Endothelial cell of umbilical vein (primary cell): Measurements from ENCODE around the gene SSTR3. TPM values are rescaled to one million over a fixed set of nuclear protein-coding genes. Genes with fewer than 3 reads are reported as not detected.

ENCODE experiments used
- BruUV-seq: library from RNA; stranded (reverse); fragments of 400-500 nt; replicated peaks from 2 replicates; lab custom pipeline; 2021; lab: Mats Ljungman, UMichigan
- CTCF ChIA-PET: fragments of 300-600, 350-600 bp; sonication (Branson Sonifier 250); formaldehyde crosslinking; loops from one replicate; lab custom pipeline; 2021; ENCODE audit warnings: antibody characterized with exemption, inconsistent platforms; lab: Charles Lee
- POLR2A ChIA-PET: fragments of 300-600, 350-600 bp; sonication (Branson Sonifier 250); formaldehyde crosslinking; loops from one replicate; lab custom pipeline; 2021; ENCODE audit warnings: antibody characterized with exemption, inconsistent platforms; lab: Charles Lee
- DNase-seq: peaks from one replicate; pipeline ENCODE4 v3.0.0-alpha.2; 2011; ENCODE audit warnings: low read depth, low spot score
- FAIRE-seq: peaks from 2 replicates; lab custom pipeline; 2011; peaks lifted over from hg19 to GRCh38; lab: Jason Lieb, UNC
- H2AFZ ChIP-seq: 2 replicates; pipeline ENCODE4 v1.6.0; 2012; ENCODE audit warnings: low read depth, low read length, control low read depth, inconsistent platforms
- H3K27ac ChIP-seq: 2 replicates; pipeline ENCODE4 v1.5.1; 2011; ENCODE audit warnings: low read depth, mild to moderate bottlenecking, control low read depth, low read length, moderate library complexity; ENCODE audit not compliant: insufficient read depth
- H3K27me3 ChIP-seq, 2 experiments: 2 replicates each; pipeline versions ENCODE4 v1.6.0 to v1.6.1; 2011; ENCODE audit warnings: low read length in 2 of 2, mixed read lengths in 1 of 2; ENCODE audit not compliant: control insufficient read depth in 2 of 2, insufficient read depth in 2 of 2
- H3K36me3 ChIP-seq, 2 experiments: 2 replicates in 1 of 2; 3 replicates in 1 of 2; pipeline ENCODE4 v1.5.1; 2011; ENCODE audit warnings: low read length in 2 of 2, mild to moderate bottlenecking in 1 of 2, moderate library complexity in 1 of 2; ENCODE audit not compliant: control insufficient read depth in 2 of 2, insufficient read depth in 2 of 2; ENCODE audit errors: extremely low read depth in 1 of 2
- H3K4me1 ChIP-seq: 3 replicates; pipeline ENCODE4 v1.5.1; 2011; ENCODE audit warnings: mild to moderate bottlenecking, low read length; ENCODE audit not compliant: control insufficient read depth, insufficient read depth; ENCODE audit errors: extremely low read depth
- H3K4me2 ChIP-seq: 2 replicates; pipeline ENCODE4 v1.6.1; 2011; ENCODE audit warnings: low read length, control low read depth, mixed read lengths; ENCODE audit not compliant: insufficient read depth
- H3K4me3 ChIP-seq, 3 experiments: fragments of 200-600 bp in 1 of 3; sonication (generic), shearing (Covaris generic) in 1 of 3; replicated peaks in 1 of 3; 2 replicates each; pipeline ENCODE4 v1.5.1; 2011 to 2016; ENCODE audit warnings: control low read depth in 3 of 3, low read length in 3 of 3, mild to moderate bottlenecking in 2 of 3, inconsistent platforms in 1 of 3, low read depth in 1 of 3, moderate library complexity in 1 of 3; ENCODE audit not compliant: insufficient read depth in 1 of 3
- H3K79me2 ChIP-seq: 2 replicates; pipeline ENCODE4 v1.6.0; 2012; ENCODE audit warnings: low read length, inconsistent platforms; ENCODE audit not compliant: control insufficient read depth, insufficient read depth
- H3K9ac ChIP-seq: replicated peaks from 2 replicates; pipeline ENCODE3; 2011; ENCODE audit warnings: low read length, control low read depth; ENCODE audit not compliant: insufficient read depth; ENCODE audit errors: extremely low read depth
- H3K9me1 ChIP-seq: replicated peaks from 3 replicates; pipeline ENCODE4 v1.6.0; 2011; ENCODE audit warnings: mild to moderate bottlenecking, low read length; ENCODE audit not compliant: control insufficient read depth, insufficient read depth; ENCODE audit errors: extremely low read depth
- H3K9me3 ChIP-seq: replicated peaks from 2 replicates; pipeline ENCODE4 v1.5.1; 2012; ENCODE audit warnings: low read length, inconsistent platforms; ENCODE audit not compliant: control insufficient read depth, insufficient read depth
- H4K20me1 ChIP-seq: replicated peaks from 2 replicates; pipeline ENCODE3; 2011; ENCODE audit warnings: mild to moderate bottlenecking, low read length; ENCODE audit not compliant: control insufficient read depth, insufficient read depth; ENCODE audit errors: extremely low read depth
- EZH2 ChIP-seq: IDR thresholded peaks from 2 replicates; pipeline ENCODE4 v1.6.1; 2012; ENCODE audit warnings: borderline replicate concordance, low read depth, mild to moderate bottlenecking, moderate library complexity, low read length, inconsistent platforms; ENCODE audit not compliant: severe bottlenecking
- FOS ChIP-seq: IDR thresholded peaks from 2 replicates; pipeline ENCODE4 v1.6.1; 2011; ENCODE audit warnings: mild to moderate bottlenecking, low read length, moderate library complexity, borderline replicate concordance; ENCODE audit not compliant: insufficient read depth
- GATA2 ChIP-seq: IDR thresholded peaks from 2 replicates; pipeline ENCODE4 v1.7.0; 2011; ENCODE audit warnings: low read depth, mild to moderate bottlenecking, moderate library complexity, mixed read lengths, low read length; ENCODE audit not compliant: insufficient read length, insufficient read depth
- JUN ChIP-seq: IDR thresholded peaks from 2 replicates; pipeline ENCODE4 v1.6.1; 2011; ENCODE audit warnings: borderline replicate concordance, low read depth; ENCODE audit not compliant: insufficient read length, insufficient read depth
- MYC ChIP-seq: IDR thresholded peaks from one replicate; pipeline ENCODE4 v1.6.1; 2011; ENCODE audit warnings: mild to moderate bottlenecking, low read depth, low read length
- POLR2A ChIP-seq: IDR thresholded peaks from 2 replicates; pipeline ENCODE4 v1.6.1; 2012; ENCODE audit warnings: low read depth, mild to moderate bottlenecking, control low read depth, low read length
- POLR2AphosphoS5 ChIP-seq: IDR thresholded peaks from 2 replicates; pipeline ENCODE4 v1.6.1; 2012; ENCODE audit warnings: low read depth, mild to moderate bottlenecking, control low read depth, low read length, moderate library complexity; ENCODE audit not compliant: insufficient read depth
- dilution Hi-C: fragments of 300-500 bp; cut with MboI; formaldehyde crosslinking; loops from one replicate; pipeline ENCODE4 v1.15.0; 2019; ENCODE audit warnings: low sequenced_read_pairs; ENCODE audit not compliant: extremely low pct_ligation_motif_present
- intact Hi-C: fragments of 100-400 bp; cut with micrococcal nuclease; formaldehyde crosslinking; loops from one replicate; pipeline ENCODE4 v1.10.0; 2022
- polyA plus RNA-seq, 4 experiments: library from polyadenylated mRNA; depleted of rRNA in 3 of 4; stranded (reverse) in 3 of 4; unstranded in 1 of 4; fragments of >200 nt; gene quantifications; 2 replicates each; pipeline versions ENCODE4 v1.2.1 to v1.2.3, GENCODE V29; 2011 to 2012; ENCODE audit warnings: missing spikeins in 1 of 4
- total RNA-seq: library from RNA; stranded (reverse); gene quantifications from 2 replicates; pipeline ENCODE4 v1.2.3, GENCODE V29; 2021
- TF ChIP-seq, protein P1 (sequence below), 2 donors: IDR thresholded peaks; 1 replicate in 1 of 2; 2 replicates in 1 of 2; pipeline ENCODE4 v1.5.1; 2011; ENCODE audit warnings: low read length in 2 of 2, mild to moderate bottlenecking in 2 of 2, moderate library complexity in 2 of 2, control low read depth in 1 of 2, inconsistent platforms in 1 of 2, low read depth in 1 of 2; ENCODE audit not compliant: insufficient read depth in 1 of 2; ENCODE audit errors: extremely low read depth in 1 of 2
- TF ChIP-seq, protein P2 (sequence below): IDR thresholded peaks from 2 replicates; pipeline ENCODE4 v1.6.1; 2011; ENCODE audit not compliant: insufficient read depth, insufficient read length

The SSTR3 gene
- total and polyA plus RNA-seq, 2 donors (not counting 3 experiments of a cell fraction or from before 2014, with no cell fraction given), result not detected

DNA sequence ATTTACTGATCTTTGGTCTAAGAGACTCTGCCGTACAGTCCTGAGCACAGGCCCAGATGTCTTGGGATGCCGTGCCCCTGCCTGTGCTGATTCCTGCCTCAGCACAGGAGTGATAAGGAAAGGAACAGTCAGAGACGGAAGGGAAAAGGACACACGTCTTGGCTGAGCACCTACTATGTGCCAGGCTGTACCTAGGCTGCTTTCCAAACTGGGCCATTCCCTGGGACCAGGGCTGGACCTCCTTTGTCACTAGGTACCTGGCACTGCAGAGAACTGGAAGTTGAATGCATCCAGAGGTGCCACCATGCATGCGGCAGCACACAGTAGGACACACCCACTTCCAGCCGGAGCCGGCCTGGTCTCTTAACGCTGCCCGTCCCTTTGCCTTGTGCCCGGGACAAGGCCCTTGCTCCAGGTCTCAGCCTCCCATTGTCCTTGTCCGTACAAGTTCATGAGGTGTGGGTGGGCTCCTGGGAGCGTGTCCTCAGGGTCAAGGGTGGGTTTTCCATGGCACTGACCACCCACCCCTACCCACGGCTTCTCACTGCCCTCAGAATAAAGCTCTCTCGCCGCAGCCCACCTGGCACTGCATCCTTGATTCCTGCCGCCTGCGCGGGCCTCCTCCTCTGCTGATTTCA, 1.1 kb upstream of the SSTR3 start:
- Histone ChIP-seq H3K4me2 (no peak overlapping the region), H3K36me3 (no peaks in the 10 kb centered on the region), H3K9me3 (no peaks in the 10 kb centered on the region), H3K4me3 (no peak overlapping the region), H3K79me2 (no peaks in the 10 kb centered on the region), H3K4me1 (no peaks in the 10 kb centered on the region), H4K20me1 (no peaks in the 10 kb centered on the region), H3K27ac (no peak overlapping the region), H3K27me3 (peaks cover 0 to 3% of the 10 kb centered on the region in 2 experiments), H3K9me1 (no peaks in the 10 kb centered on the region), H3K9ac (no peak overlapping the region), H2AFZ (no peak overlapping the region)
- ChIA-PET POLR2A (no interaction called here), CTCF (no interaction called here)
- FAIRE-seq (no peak), DNase-seq (no peak)
- intact Hi-C loops, result no loop called here
- dilution Hi-C loops, result no loop called here
- TF ChIP-seq, protein P1, sequence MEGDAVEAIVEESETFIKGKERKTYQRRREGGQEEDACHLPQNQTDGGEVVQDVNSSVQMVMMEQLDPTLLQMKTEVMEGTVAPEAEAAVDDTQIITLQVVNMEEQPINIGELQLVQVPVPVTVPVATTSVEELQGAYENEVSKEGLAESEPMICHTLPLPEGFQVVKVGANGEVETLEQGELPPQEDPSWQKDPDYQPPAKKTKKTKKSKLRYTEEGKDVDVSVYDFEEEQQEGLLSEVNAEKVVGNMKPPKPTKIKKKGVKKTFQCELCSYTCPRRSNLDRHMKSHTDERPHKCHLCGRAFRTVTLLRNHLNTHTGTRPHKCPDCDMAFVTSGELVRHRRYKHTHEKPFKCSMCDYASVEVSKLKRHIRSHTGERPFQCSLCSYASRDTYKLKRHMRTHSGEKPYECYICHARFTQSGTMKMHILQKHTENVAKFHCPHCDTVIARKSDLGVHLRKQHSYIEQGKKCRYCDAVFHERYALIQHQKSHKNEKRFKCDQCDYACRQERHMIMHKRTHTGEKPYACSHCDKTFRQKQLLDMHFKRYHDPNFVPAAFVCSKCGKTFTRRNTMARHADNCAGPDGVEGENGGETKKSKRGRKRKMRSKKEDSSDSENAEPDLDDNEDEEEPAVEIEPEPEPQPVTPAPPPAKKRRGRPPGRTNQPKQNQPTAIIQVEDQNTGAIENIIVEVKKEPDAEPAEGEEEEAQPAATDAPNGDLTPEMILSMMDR (IDR thresholded peaks at IDR 0.05; ENCODE audit: extremely low read depth in 1 of 2, insufficient read depth in 1 of 2, low read depth in 1 of 2, low read length in 2 of 2), result no peak
- TF ChIP-seq EZH2, result no peak
- TF ChIP-seq FOS, result no peak
- TF ChIP-seq POLR2A, result no peak
- no peak for TF ChIP-seq POLR2AphosphoS5
- TF ChIP-seq JUN, result no peak
- no peak for TF ChIP-seq MYC
- no peak for TF ChIP-seq GATA2
- TF ChIP-seq, protein P2, sequence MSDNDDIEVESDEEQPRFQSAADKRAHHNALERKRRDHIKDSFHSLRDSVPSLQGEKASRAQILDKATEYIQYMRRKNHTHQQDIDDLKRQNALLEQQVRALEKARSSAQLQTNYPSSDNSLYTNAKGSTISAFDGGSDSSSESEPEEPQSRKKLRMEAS, result no peak
- BruUV-seq, result no TSS peak
